Stimulated activated CD8-positive, alpha-beta memory T cell treated with anti-CD3 and anti-CD28 coated beads, Interleukin-15, amount 100 ng/mL, for 24 hours (primary cell): ENCODE results near the gene MT1F.
A peak's percentile ranks its signal among the peaks of the same experiment; 100 is the strongest.
"Not testable (repeated sequence)": the region's sequence is repeated elsewhere in the genome, so short reads cannot be mapped to it uniquely, and the experiment has no call there.

Source experiments
- DNase-seq: peaks from one replicate; pipeline ENCODE4 v3.0.0-alpha.2; 2020; ENCODE audit warnings: low read depth

The MT1F gene

DNA sequence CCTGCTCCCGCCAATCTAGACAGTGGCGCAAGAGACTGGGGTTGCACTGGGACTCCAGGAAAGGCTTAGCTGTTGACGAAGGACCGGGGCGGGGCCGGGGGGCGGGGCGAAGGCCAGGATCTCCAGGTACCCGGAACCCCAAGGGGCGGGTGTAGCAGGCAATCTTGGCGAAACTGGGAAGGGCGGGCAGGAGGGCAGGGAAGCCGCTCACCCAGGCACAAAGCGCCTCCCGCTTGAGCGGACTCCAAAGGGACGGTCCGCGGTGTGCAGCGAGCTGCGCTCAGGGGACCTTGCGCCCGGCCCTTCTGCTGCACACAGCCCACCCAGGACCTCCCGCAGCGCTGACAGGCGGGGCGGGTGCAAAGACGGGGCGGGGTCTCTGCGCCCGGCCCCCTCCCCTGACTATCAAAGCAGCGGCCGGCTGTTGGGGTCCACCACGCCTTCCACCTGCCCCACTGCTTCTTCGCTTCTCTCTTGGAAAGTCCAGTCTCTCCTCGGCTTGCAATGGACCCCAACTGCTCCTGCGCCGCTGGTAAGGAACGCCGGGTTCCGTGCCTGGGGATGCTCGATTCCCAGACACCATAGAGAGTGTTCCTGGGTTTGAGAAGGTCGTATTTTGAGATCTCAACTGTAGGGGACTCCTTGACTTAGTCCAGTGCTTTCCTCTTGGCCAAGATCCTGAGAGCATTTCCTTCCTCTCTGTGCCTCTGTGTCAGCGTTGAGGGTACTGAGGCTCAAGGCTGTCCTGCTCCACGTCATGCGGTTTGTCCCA lies at the start of gene MT1F:
MT1F (plus strand) TSS at position 405 of the 772 bp plus-strand sequence; CDS start at position 505, 100 bp downstream.
- DNase-seq, result peak; percentile 53

GRCh38 chr16:56608043-56608875 lies 49.5 kb upstream of the MT1F start, which contains the start of gene MT2A:
Gene MT2A (plus strand): TSS chr16:56608584. CDS start chr16:56608656, 72 bp downstream.
- peak; percentile 68 for DNase-seq

DNA sequence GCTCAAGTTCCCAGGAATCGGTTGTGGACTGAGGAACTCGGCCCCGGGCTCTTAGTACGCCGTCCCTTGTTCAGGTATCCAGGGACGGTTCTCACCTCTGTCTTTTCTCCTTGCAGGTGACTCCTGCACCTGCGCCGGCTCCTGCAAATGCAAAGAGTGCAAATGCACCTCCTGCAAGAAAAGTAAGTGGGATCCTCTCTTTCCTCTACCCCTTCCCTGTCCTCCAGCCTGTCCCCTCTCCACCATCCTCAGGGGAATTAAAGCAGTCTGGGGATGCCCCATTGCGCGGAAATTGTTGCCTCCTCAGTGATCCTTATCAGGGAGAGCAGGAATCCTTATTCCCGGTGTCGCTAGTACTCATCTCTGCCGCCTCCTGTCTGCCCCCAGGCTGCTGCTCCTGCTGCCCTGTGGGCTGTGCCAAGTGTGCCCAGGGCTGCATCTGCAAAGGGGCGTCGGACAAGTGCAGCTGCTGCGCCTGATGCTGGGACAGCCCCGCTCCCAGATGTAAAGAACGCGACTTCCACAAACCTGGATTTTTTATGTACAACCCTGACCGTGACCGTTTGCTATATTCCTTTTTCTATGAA lies 48.8 kb upstream of the MT1F start:
- DNase-seq, result no peak

- no peak for DNase-seq
These were observed 48.3 kb upstream of the MT1F start for GRCh38 chr16:56609463-56609921.

GRCh38 chr16:56610017-56610608 lies 47.6 kb upstream of the MT1F start:
- no peak for DNase-seq

- DNase-seq, result no peak
These were observed 47.1 kb upstream of the MT1F start for GRCh38 chr16:56610609-56611111.

DNA sequence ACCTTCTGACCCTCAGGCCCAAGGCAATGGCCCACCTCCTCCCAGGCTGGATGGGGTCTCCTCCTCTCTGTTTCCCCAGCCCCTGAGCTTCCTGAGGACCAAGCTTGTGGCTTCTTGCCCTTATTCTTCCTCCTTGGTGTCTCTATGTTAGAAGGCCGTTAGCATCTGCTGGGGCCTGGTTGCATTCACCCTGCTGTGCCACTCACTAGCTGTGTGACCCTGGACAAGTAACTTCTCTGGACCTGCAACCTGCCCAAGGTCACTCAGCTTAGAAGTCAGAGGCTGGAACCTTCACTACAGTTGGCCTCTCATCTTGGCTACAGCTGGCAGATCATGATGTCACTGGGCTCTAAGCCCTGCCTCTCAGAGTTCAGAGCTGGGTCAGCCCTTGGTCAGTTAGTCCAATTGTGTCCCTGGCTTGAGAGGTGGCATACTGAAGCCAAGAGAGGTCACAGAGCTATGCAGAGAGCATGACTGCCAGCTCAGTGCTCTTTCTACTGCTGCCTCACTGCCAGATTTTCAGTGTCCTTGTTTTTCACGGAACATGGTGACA lies 46.4 kb upstream of the MT1F start:
- no peak for DNase-seq

DNA sequence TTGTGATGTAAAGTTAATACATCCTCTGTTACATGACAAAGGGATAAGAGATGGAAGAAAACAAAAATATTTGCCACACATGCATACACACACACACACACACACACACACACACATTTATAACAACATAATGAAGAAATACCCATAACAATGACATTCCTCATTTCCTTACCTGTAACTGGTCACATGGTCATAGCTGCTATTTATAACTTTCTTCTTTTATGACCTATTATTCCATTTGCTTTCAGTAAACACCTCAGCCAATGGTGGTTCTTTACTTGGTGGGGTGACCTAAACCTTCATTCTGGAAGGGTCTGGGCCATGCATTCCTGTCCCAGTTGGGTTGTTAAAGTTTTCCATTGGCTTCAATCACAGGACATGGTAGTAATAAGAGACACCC lies 44.1 kb upstream of the MT1F start:
- no peak for DNase-seq

- DNase-seq, result no peak
These were observed 43.2 kb upstream of the MT1F start for GRCh38 chr16:56614549-56614991.

DNA sequence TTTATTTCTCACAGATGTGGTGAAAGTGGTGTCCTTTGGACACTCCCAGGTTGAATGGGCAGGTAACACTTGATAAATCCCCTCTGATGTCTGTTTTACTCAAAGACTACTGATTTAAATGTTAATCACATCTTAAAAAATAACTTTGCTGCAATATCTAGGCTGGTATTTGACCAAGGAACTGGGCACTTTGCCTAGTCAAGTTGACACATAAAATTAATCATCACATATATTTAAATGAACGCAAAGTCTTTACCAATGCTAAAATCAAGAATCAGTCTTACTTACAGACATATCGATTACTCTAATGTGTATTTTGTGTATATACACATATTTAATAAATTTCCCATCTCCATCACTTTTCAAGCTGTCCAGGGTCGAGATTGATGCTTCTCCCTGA lies 42.4 kb upstream of the MT1F start:
- DNase-seq, result no peak

- DNase-seq, result no peak
These were observed 41.0 kb upstream of the MT1F start for GRCh38 chr16:56616608-56617211.

GRCh38 chr16:56617212-56618085 lies 40.3 kb upstream of the MT1F start:
- no peak for DNase-seq

DNA sequence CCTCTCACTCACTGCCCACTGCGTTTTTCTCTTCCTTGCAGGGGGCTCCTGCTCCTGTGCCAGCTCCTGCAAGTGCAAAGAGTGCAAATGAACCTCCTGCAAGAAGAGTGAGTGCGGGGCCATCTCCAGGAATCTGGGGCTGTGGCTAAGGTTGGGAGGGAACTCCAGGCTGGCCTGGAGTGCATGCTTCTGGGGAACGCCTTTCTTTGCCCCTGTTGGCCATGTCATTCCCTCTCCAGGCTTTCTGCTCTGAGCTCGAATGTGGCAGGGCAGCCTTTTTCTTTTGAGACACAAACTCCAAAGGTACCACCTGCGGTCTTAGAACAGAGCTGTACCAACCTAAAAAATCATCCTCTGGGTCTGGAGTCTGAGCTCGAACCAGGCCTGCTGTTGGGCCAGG lies 39.6 kb upstream of the MT1F start:
- no peak for DNase-seq

- DNase-seq, result no peak
These were observed 37.3 kb upstream of the MT1F start for GRCh38 chr16:56620339-56620897.

DNA sequence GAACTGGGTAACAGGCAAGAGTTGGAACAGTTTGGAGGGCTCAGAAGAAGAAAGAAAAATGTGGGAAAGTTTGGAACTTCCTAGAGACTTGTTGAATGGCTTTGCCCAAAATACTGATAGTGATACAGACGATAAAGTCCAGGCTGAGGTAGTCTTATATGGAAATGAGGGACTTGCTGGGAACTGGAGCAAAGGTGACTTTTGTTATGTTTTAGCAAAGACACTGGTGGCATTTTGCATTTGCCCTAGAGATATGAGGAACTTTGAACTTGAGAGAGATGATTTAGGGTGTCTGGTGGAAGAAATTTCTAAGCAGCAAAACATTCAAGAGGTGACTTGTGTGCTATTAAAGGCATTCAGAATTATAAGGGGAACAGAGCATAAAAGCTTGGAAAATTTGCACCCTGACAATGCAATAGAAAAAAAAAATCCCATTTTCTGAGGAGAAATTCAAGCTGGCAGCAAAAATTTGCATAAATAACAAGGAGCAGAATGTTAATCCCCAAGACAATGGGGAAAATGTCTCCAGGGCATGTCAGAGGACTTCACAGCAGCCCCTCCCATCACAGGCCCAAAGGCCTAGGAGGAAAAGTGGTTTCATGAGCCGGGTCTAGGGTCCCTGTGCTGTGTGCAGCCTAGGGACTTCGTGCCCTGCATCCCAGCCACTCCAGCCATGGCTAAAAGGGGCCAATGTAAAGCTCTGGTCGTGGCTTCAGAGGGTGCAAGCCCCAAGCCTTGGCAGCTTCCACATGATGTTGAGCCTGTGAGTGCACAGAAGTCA lies 35.9 kb upstream of the MT1F start:
- not testable (repeated sequence) for DNase-seq

GRCh38 chr16:56623184-56623583 lies 34.6 kb upstream of the MT1F start:
- not testable (repeated sequence) for DNase-seq

DNA sequence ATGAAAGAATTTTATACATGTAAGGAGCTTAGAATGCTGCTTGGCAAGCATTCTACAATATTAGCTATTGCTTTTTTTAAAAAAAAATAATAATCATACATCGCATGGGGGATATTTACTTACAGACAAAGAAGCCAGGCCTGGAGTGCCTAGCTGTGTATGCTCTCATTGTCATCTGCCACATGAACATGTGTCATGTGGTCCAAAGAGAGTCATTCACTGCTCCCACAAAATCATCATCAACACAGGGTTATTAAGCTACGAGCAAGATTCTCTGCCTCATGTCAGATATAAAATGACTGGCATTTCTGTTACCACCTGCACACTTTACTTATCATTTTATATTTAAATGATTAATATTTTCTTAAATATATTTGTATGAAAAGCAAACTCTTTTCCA lies 34.1 kb upstream of the MT1F start:
- no peak for DNase-seq

DNA sequence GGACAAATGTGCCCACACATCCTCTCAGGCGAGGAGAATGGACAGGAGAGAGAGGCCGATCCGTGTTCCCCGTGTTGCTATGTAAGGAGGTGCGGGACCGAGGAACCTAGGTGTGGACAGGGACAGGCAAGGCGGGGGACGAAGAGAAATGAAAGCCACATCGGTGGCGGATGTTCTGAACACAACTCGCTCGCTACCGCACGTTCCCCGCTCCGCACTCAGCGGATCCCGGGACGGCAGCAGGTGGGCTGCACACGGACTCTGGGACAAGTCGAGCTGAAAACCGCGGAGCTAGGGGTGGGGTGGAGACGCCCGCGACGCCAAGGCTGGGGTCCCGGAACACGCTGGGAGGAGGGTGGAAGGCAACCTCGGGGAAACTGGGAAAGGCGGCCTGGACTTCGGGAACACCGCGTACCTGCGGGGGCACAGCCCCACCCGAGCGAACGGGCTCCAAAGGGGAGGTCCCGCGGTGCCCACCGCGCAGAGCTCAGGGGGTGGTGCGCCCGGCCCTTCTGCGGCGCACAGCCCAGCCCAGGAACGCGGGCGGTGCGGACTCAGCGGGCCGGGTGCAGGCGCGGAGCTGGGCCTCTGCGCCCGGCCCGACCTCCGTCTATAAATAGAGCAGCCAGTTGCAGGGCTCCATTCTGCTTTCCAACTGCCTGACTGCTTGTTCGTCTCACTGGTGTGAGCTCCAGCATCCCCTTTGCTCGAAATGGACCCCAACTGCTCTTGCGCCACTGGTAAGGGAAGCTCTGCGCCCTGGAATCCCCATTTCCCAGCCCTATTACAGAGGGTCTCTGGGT lies 32.4 kb upstream of the MT1F start, which contains the start of gene MT1E:
MT1E (plus strand) TSS at position 642 of the 803 bp plus-strand sequence; CDS start at position 713, 71 bp downstream.
- DNase-seq, result peak; percentile 52
